DOHH2 (cell line): ENCODE data around the gene MDH1.

Experiments used
- H3F3A ChIP-seq: fragments of 200-600 bp; sonication (generic), shearing (Covaris generic); 2 replicates; pipeline ENCODE4 v1.6.0; 2016; ENCODE audit warnings: antibody characterized with exemption, mild to moderate bottlenecking; ENCODE audit not compliant: control insufficient read depth, insufficient read depth
- H3K27ac ChIP-seq: fragments of 200-600 bp; sonication (generic); 2 replicates; pipeline ENCODE4 v1.5.1; 2014; ENCODE audit warnings: low read depth, mild to moderate bottlenecking, low read length, moderate library complexity
- H3K27me3 ChIP-seq: fragments of 200-600 bp; sonication (generic); 2 replicates; pipeline ENCODE4 v1.6.1; 2014; ENCODE audit warnings: mild to moderate bottlenecking, low read length, mixed read lengths; ENCODE audit not compliant: control insufficient read depth
- H3K36me3 ChIP-seq: fragments of 200-600 bp; sonication (generic); 2 replicates; pipeline ENCODE4 v1.6.1; 2014; ENCODE audit warnings: mild to moderate bottlenecking, low read length, moderate library complexity, mixed read lengths; ENCODE audit not compliant: control insufficient read depth
- H3K4me1 ChIP-seq: fragments of 200-600 bp; sonication (generic); 2 replicates; pipeline ENCODE4 v1.6.1; 2014; ENCODE audit warnings: mild to moderate bottlenecking, low read length, mixed read lengths; ENCODE audit not compliant: control insufficient read depth
- H3K4me2 ChIP-seq: fragments of 200-600 bp; sonication (generic); 2 replicates; pipeline ENCODE4 v1.6.0; 2014; ENCODE audit warnings: mild to moderate bottlenecking, low read length, moderate library complexity
- H3K4me3 ChIP-seq: fragments of 200-600 bp; sonication (generic); 2 replicates; pipeline ENCODE4 v1.5.1; 2014; ENCODE audit warnings: mild to moderate bottlenecking, low read length, mixed read lengths
- H3K79me2 ChIP-seq: fragments of 200-600 bp; sonication (generic); 2 replicates; pipeline ENCODE4 v1.6.1; 2014; ENCODE audit warnings: mild to moderate bottlenecking, low read length, mixed read lengths; ENCODE audit not compliant: control insufficient read depth
- H3K9me2 ChIP-seq: fragments of 200-600 bp; sonication (generic); replicated peaks from 2 replicates; pipeline ENCODE4 v1.6.1; 2014; ENCODE audit warnings: mild to moderate bottlenecking, low read length, mixed read lengths; ENCODE audit not compliant: control insufficient read depth
- H3K9me3 ChIP-seq: fragments of 200-600 bp; sonication (generic); 2 replicates; pipeline ENCODE4 v1.6.1; 2014; ENCODE audit warnings: antibody characterized with exemption, low read length, mixed read lengths; ENCODE audit not compliant: control insufficient read depth, insufficient read depth
- H4K20me1 ChIP-seq: fragments of 200-600 bp; sonication (generic); 2 replicates; pipeline ENCODE4 v1.6.0; 2014; ENCODE audit warnings: low read depth, mild to moderate bottlenecking, antibody characterized with exemption, low read length, moderate library complexity; ENCODE audit not compliant: control insufficient read depth, insufficient read depth
- CTCF ChIP-seq: fragments of 200-600 bp; sonication (generic); IDR thresholded peaks from one replicate; pipeline ENCODE4 v1.5.1; 2014; ENCODE audit warnings: antibody characterized with exemption, mild to moderate bottlenecking, low read depth, low read length; ENCODE audit not compliant: poor library complexity, severe bottlenecking
- EZH2phosphoT487 ChIP-seq: fragments of 200-600 bp; sonication (generic); IDR thresholded peaks from 2 replicates; pipeline ENCODE4 v1.6.1; 2017; ENCODE audit warnings: borderline replicate concordance, mild to moderate bottlenecking, antibody characterized with exemption, low read length, moderate library complexity, mixed read lengths

The MDH1 gene

GRCh38 chr2:63578767-63579166 lies 10.0 kb upstream of the MDH1 start:
- Histone ChIP-seq H3K4me1 (peaks cover 12% of the 10 kb centered on the region), H3K27ac (no peak overlapping the region), H4K20me1 (no peaks in the 10 kb centered on the region), H3K9me3 (peaks cover 5% of the 10 kb centered on the region; the same call in 1 of the 2 replicates), H3K4me3 (no peak overlapping the region), H3K79me2 (peaks cover 67% of the 10 kb centered on the region), H3F3A (no peaks in the 10 kb centered on the region), H3K36me3 (no peaks in the 10 kb centered on the region), H3K9me2 (no peaks in the 10 kb centered on the region), H3K4me2 (no peak overlapping the region), H3K27me3 (no peaks in the 10 kb centered on the region)
- no peak for TF ChIP-seq EZH2phosphoT487
- TF ChIP-seq CTCF, result no peak

DNA sequence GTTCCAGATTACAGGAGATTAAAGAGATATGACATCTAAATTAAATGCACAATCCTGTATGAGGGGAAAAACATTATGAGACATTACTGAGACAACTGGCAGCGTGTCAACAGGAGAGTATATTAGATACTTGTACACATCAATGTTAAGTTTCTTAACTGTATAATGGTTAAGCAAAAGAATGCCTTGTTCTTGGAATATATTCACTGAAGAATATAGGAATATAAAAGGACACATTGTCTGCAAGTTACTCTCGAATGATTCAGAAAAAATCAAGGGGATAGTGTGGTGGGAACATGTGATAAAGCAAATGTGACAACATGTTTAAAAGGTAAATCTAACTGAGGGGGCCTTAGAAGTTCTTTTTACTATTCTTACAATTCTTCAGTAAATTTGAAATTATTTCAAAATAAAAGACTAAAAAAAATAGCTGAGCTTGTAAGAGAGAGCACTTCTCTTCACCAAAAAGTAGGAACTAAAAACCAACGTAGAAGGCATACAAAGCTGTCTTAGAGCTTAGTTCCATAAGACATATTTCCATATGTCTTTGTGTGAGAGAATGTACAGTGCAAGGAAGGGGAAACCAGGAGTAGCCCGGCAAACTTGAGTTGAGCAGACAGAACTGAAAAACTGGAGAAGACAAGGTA lies 8.0 kb upstream of the MDH1 start:
- H3K4me2 ChIP-seq, result no peak overlapping the region
- no peaks in the 10 kb centered on the region for H3K27me3 ChIP-seq
- no peak for TF ChIP-seq CTCF
- no peak for TF ChIP-seq EZH2phosphoT487
- peaks cover 12% of the 10 kb centered on the region for H3K4me1 ChIP-seq
- H3K9me2 ChIP-seq, result no peaks in the 10 kb centered on the region
- H3K36me3 ChIP-seq, result no peaks in the 10 kb centered on the region
- H3K27ac ChIP-seq, result no peak overlapping the region
- no peaks in the 10 kb centered on the region for H4K20me1 ChIP-seq
- H3K4me3 ChIP-seq, result no peak overlapping the region
- no peaks in the 10 kb centered on the region for H3K9me3 ChIP-seq
- no peaks in the 10 kb centered on the region for H3F3A ChIP-seq
- H3K79me2 ChIP-seq, result peaks cover 74% of the 10 kb centered on the region

DNA sequence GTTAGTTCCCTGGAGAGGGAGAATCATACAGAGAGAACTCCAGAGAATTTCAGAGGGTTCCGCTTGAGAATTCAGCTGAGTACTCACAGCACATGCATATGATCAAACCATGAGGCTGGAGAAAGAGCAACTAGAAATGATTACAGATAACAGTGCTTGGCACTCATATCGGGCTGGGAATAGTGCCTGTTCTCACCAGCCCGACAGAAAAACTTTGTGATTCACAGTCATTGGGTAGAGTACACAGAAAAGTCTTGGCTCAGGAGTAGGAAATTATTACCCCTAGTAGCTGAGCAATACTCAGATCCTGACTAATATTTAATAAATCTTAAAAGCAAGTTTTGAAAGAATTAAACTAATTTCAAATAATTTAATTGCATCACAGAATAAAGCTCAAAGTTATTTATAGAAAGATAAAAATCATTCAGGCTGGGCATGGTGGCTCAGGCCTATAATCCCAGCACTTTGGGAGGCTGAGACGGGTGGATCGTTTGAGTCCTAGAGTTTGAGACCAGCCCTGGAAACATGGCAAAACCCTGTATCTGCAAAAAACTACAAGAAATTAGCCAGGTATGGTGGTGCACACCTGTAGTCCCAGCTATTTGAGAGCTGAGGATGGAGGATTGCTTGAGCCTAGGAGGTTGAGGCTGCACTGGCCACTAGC lies 7.3 kb upstream of the MDH1 start:
- H3K79me2 ChIP-seq, result peaks cover 73% of the 10 kb centered on the region
- H3K4me3 ChIP-seq, result no peak overlapping the region
- H3K27ac ChIP-seq, result no peak overlapping the region
- H3K9me3 ChIP-seq, result no peaks in the 10 kb centered on the region
- no peaks in the 10 kb centered on the region for H3K27me3 ChIP-seq
- no peaks in the 10 kb centered on the region for H4K20me1 ChIP-seq
- H3K9me2 ChIP-seq, result no peaks in the 10 kb centered on the region
- no peak for TF ChIP-seq CTCF
- TF ChIP-seq EZH2phosphoT487, result no peak
- H3F3A ChIP-seq, result no peaks in the 10 kb centered on the region
- no peak overlapping the region for H3K4me2 ChIP-seq
- peaks cover 19% of the 10 kb centered on the region for H3K4me1 ChIP-seq
- H3K36me3 ChIP-seq, result no peaks in the 10 kb centered on the region
